ENCODE measurements around the gene SFTPA1.
"Not testable (repeated sequence)": the region's sequence is repeated elsewhere in the genome, so short reads cannot be mapped to it uniquely, and the experiment has no call there.

The SFTPA1 gene

GRCh38 chr10:79595510-79595909 is 15.2 kb upstream of the SFTPA1 start:
- no peak for TF ChIP-seq ZNF274 (IDR thresholded peaks at IDR 0.05; ENCODE audit: low read depth, low read length)
- H3K4me3 ChIP-seq (ENCODE audit: low read length), result no peak overlapping the region

GRCh38 chr10:79599644-79600043 is 11.1 kb upstream of the SFTPA1 start:
- not testable (repeated sequence) for H3K4me3 ChIP-seq (ENCODE audit: low read length)

GRCh38 chr10:79601939-79602338 is 8.8 kb upstream of the SFTPA1 start:
- H3K4me3 ChIP-seq (ENCODE audit: low read length), result no peak overlapping the region
- no peak for TF ChIP-seq ZNF274 (IDR thresholded peaks at IDR 0.05; ENCODE audit: low read depth, low read length)

GRCh38 chr10:79602953-79603352 is 7.8 kb upstream of the SFTPA1 start:
- H3K4me3 ChIP-seq (ENCODE audit: low read length), result no peak overlapping the region
- TF ChIP-seq ZNF274 (IDR thresholded peaks at IDR 0.05; ENCODE audit: low read depth, low read length), result no peak

- H3K4me3 ChIP-seq (ENCODE audit: low read length), result no peak overlapping the region
- no peak for TF ChIP-seq ZNF274 (IDR thresholded peaks at IDR 0.05; ENCODE audit: low read depth, low read length)
Observed at GRCh38 chr10:79604294-79604693, 6.4 kb upstream of the SFTPA1 start.

- no peak for TF ChIP-seq ZNF274 (IDR thresholded peaks at IDR 0.05; ENCODE audit: low read depth, low read length)
- no peak overlapping the region for H3K4me3 ChIP-seq (ENCODE audit: low read length)
Observed at GRCh38 chr10:79605308-79605707, 5.4 kb upstream of the SFTPA1 start.

- no peak overlapping the region for H3K4me3 ChIP-seq (ENCODE audit: low read length)
- TF ChIP-seq ZNF274 (IDR thresholded peaks at IDR 0.05; ENCODE audit: low read depth, low read length), result no peak
Observed at GRCh38 chr10:79608505-79609375, 2.0 kb upstream of the SFTPA1 start.

GRCh38 chr10:79611193-79611976 is 646 bp downstream of the SFTPA1 start:
- H3K4me3 ChIP-seq (ENCODE audit: low read length), result not testable (repeated sequence)

GRCh38 chr10:79615577-79615976 is 4.8 kb downstream of the SFTPA1 start:
- no peak overlapping the region for H3K4me3 ChIP-seq (ENCODE audit: low read length)
- no peak for TF ChIP-seq ZNF274 (IDR thresholded peaks at IDR 0.05; ENCODE audit: low read depth, low read length)

- H3K4me3 ChIP-seq (ENCODE audit: low read length), result no peak overlapping the region
- TF ChIP-seq ZNF274 (IDR thresholded peaks at IDR 0.05; ENCODE audit: low read depth, low read length), result no peak
Observed at GRCh38 chr10:79616164-79616563, 5.4 kb downstream of the SFTPA1 start.

GRCh38 chr10:79623663-79624062 is 12.9 kb downstream of the SFTPA1 start:
- H3K4me3 ChIP-seq (ENCODE audit: low read length), result not testable (repeated sequence)

- no peak for TF ChIP-seq ZNF274 (IDR thresholded peaks at IDR 0.05; ENCODE audit: low read depth, low read length)
- no peak overlapping the region for H3K4me3 ChIP-seq (ENCODE audit: low read length)
Observed at GRCh38 chr10:79627075-79627474, 16.3 kb downstream of the SFTPA1 start.

GRCh38 chr10:79628083-79628482 is 17.3 kb downstream of the SFTPA1 start:
- H3K4me3 ChIP-seq (ENCODE audit: low read length), result no peak overlapping the region
- no peak for TF ChIP-seq ZNF274 (IDR thresholded peaks at IDR 0.05; ENCODE audit: low read depth, low read length)

GRCh38 chr10:79628988-79629954 is 18.5 kb downstream of the SFTPA1 start:
- no peak for TF ChIP-seq ZNF274 (IDR thresholded peaks at IDR 0.05; ENCODE audit: low read depth, low read length)
- no peak overlapping the region for H3K4me3 ChIP-seq (ENCODE audit: low read length)
